ENCODE measurements around the gene SSTR3.

DNA sequence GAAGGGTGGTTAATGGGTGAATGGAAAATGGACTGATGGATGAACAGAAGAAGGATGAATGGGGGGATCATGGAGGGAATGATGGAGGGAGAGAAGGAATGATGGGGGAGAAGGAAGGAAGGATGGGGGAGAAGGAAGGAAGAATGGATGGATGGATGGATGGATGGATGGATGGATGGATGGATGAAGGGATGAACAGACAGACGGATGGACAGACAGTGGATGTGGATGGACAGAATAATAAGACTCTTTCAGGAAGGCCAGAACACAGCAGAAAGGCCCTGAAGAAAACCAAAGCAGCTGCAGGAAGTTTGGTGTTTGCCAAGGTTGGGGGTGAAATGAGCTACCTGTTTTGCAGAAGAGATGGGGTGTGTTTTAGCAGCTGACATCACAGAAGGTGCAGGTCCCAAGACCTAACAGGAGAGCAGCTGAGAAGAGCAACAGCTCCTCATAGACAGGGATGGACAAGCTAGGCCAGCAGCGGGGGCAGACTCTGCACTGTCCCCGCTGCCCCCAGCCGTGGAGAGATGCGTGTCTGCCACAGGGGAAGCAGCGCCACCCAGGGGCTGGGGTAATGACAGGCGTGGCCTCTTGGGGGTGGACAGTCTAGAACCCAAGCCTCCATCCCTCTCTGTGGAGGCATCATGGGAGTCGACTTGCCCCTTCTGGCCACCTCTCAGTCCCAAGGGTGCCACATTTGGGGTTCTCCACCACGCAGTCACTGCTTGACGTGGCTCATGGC, 42.2 kb downstream of the SSTR3 start:
- TF ChIP-seq CTCF (IDR thresholded peaks at IDR 0.05; ENCODE audit: low read depth, low read length, poor library complexity, severe bottlenecking) = peak; percentile 34
- no peak for TF ChIP-seq EZH2phosphoT487 (IDR thresholded peaks at IDR 0.05; ENCODE audit: borderline replicate concordance, low read length)

Data from DOHH2 (cell line).